HEK293 (cell line): ENCODE measurements around the gene NTN4.

ENCODE experiments used
- CTCF ChIA-PET: fragments of 350-600 bp; formaldehyde crosslinking; extraction: SDS; loops from one replicate; lab custom pipeline; 2021; ENCODE audit warnings: antibody characterized with exemption; lab: Yijun Ruan, JAX
- POLR2A ChIA-PET: fragments of 300-600 bp; formaldehyde crosslinking; extraction: SDS; loops from one replicate; lab custom pipeline; 2020; ENCODE audit warnings: antibody characterized with exemption, inconsistent platforms; lab: Yijun Ruan, JAX
- H3K27ac ChIP-seq: fragments of 200-500 bp; sonication (Bioruptor generic); 2 replicates; pipeline ENCODE4 v1.5.1; 2014; ENCODE audit warnings: low read depth, low read length, control low read depth, inconsistent platforms; ENCODE audit errors: extremely low read depth
- H3K36me3 ChIP-seq, 2 experiments: fragments of 200-500 bp in 1 of 2; sonication (Bioruptor generic) in 1 of 2; 1 replicate in 1 of 2; 2 replicates in 1 of 2; pipeline ENCODE4 v1.5.1; 2014 to 2017; ENCODE audit warnings: inconsistent platforms in 2 of 2, low read length in 2 of 2; ENCODE audit not compliant: control insufficient read depth in 2 of 2, insufficient read depth in 1 of 2
- H3K4me1 ChIP-seq: fragments of 200-500 bp; sonication (Bioruptor generic); 2 replicates; pipeline ENCODE4 v1.5.1; 2014; ENCODE audit warnings: mild to moderate bottlenecking, low read length, inconsistent platforms; ENCODE audit not compliant: control insufficient read depth, insufficient read depth
- H3K4me3 ChIP-seq: 2 replicates; pipeline ENCODE4 v1.5.1; 2011; ENCODE audit warnings: low read depth, mild to moderate bottlenecking, control low read depth, low read length, moderate library complexity
- H3K9me3 ChIP-seq: fragments of 200-500 bp; sonication (Bioruptor generic); 2 replicates; pipeline ENCODE4 v1.5.1; 2014; ENCODE audit warnings: low read depth, low read length, inconsistent platforms; ENCODE audit not compliant: control insufficient read depth, insufficient read depth
- ATF2 ChIP-seq: fragments of 450-650 bp; formaldehyde crosslinking; IDR thresholded peaks from 2 replicates; pipeline ENCODE4 v1.5.1; 2016; ENCODE audit warnings: missing biosample characterization, missing genetic modification characterization, low read depth
- PRDM1 ChIP-seq: fragments of 450-650 bp; formaldehyde crosslinking; IDR thresholded peaks from 2 replicates; pipeline ENCODE4; 2016; ENCODE audit warnings: missing biosample characterization, missing genetic modification characterization
- PRDM6 ChIP-seq: fragments of 450-650 bp; formaldehyde crosslinking; IDR thresholded peaks from 2 replicates; pipeline ENCODE4 v1.5.1; 2017; ENCODE audit warnings: missing biosample characterization, missing genetic modification characterization
- YY2 ChIP-seq: fragments of 450-650 bp; formaldehyde crosslinking; IDR thresholded peaks from 2 replicates; pipeline ENCODE4 v1.5.1; 2016; ENCODE audit warnings: missing biosample characterization, missing genetic modification characterization
- ZNF223 ChIP-seq: fragments of 450-650 bp; formaldehyde crosslinking; IDR thresholded peaks from 2 replicates; pipeline ENCODE4 v1.5.1; 2016; ENCODE audit warnings: missing biosample characterization, missing genetic modification characterization
- ZNF26 ChIP-seq: fragments of 450-650 bp; formaldehyde crosslinking; IDR thresholded peaks from 2 replicates; pipeline ENCODE4 v1.5.1; 2016; ENCODE audit warnings: missing biosample characterization, missing genetic modification characterization
- ZNF280C ChIP-seq: fragments of 450-650 bp; formaldehyde crosslinking; IDR thresholded peaks from 2 replicates; pipeline ENCODE4 v1.5.1; 2016; ENCODE audit warnings: missing biosample characterization, missing genetic modification characterization
- ZNF398 ChIP-seq: fragments of 450-650 bp; formaldehyde crosslinking; IDR thresholded peaks from 2 replicates; pipeline ENCODE4 v1.5.1; 2017; ENCODE audit warnings: missing biosample characterization, missing genetic modification characterization
- ZNF433 ChIP-seq: fragments of 450-650 bp; formaldehyde crosslinking; IDR thresholded peaks from 2 replicates; pipeline ENCODE4 v1.5.1; 2016; ENCODE audit warnings: missing biosample characterization, missing genetic modification characterization, low read depth
- ZNF518A ChIP-seq: fragments of 450-650 bp; formaldehyde crosslinking; conservative IDR thresholded peaks from 2 replicates; pipeline ENCODE4 v1.5.1; 2016; ENCODE audit warnings: low read depth, missing biosample characterization, missing genetic modification characterization
- ZNF624 ChIP-seq: fragments of 450-650 bp; formaldehyde crosslinking; IDR thresholded peaks from 2 replicates; pipeline ENCODE4 v1.5.1; 2017; ENCODE audit warnings: missing biosample characterization, missing genetic modification characterization

The NTN4 gene

GRCh38 chr12:95805864-95806671, 15.5 kb upstream of the NTN4 start:
- TF ChIP-seq ZNF280C (tag by site-specific recombination) (no peak), PRDM1 (tag by site-specific recombination) (no peak), YY2 (tag by site-specific recombination) (peak; percentile 30; the same call in 1 of the 2 replicates), ZNF433 (tag by site-specific recombination) (no peak), ZNF624 (tag by site-specific recombination) (no peak), ATF2 (tag by site-specific recombination) (0 out of 2 replicates have a peak, but pooled peaks have one; percentile 12), ZNF398 (peak; percentile 16; the same call in 1 of the 2 replicates), PRDM6 (tag by site-specific recombination) (peak; percentile 57; the same call in 1 of the 2 replicates), ZNF518A (tag by site-specific recombination) (0 out of 2 replicates have a peak, but pooled peaks have one; percentile 19), ZNF26 (tag by site-specific recombination) (no peak), ZNF223 (tag by site-specific recombination) (no peak)
- TF ChIP-seq, all 188 proteins: peak for 5
- CTCF ChIA-PET = interaction anchor here (0.6 to 2.4 kb wide), 6 partner anchors 8 to 1672 kb away, joined by 3 to 11 read pairs (median 3); no protein-coding TSS in a partner anchor
- Histone ChIP-seq H3K9me3 (no peaks in the 10 kb centered on the region), H3K36me3 (no peaks in the 10 kb centered on the region), H3K4me3 (no peak overlapping the region), H3K4me1 (peaks cover 2% of the 10 kb centered on the region; the same call in 1 of the 2 replicates), H3K27ac (no peak overlapping the region)
- POLR2A ChIA-PET = no interaction called here
